Keratinocyte (primary cell): ENCODE results near the gene HSD17B13. TPM values are rescaled to one million over a fixed set of nuclear protein-coding genes. Genes with fewer than 3 reads are reported as not detected.

ENCODE experiments used
- DNase-seq: peaks from one replicate; pipeline ENCODE4 v3.0.0-alpha.2; 2011; ENCODE audit warnings: low read depth, missing footprints, low spot score
- FAIRE-seq: peaks from 2 replicates; lab custom pipeline; 2011; peaks lifted over from hg19 to GRCh38; lab: Jason Lieb, UNC
- H2AFZ ChIP-seq: 2 replicates; pipeline ENCODE4 v1.6.0; 2012; ENCODE audit warnings: low read length, control low read depth, inconsistent platforms; ENCODE audit not compliant: control insufficient read depth
- H3K27ac ChIP-seq: 2 replicates; pipeline ENCODE4 v1.5.1; 2011; ENCODE audit warnings: low read length; ENCODE audit not compliant: control insufficient read depth, insufficient read depth
- H3K27me3 ChIP-seq: 3 replicates; pipeline ENCODE4 v1.6.0; 2011; ENCODE audit warnings: low read length; ENCODE audit not compliant: control insufficient read depth, insufficient read depth; ENCODE audit errors: extremely low read depth
- H3K36me3 ChIP-seq, 2 experiments: 2 replicates in 1 of 2; 3 replicates in 1 of 2; pipeline ENCODE4 v1.5.1; 2011; ENCODE audit warnings: low read length in 2 of 2, mild to moderate bottlenecking in 1 of 2; ENCODE audit not compliant: control insufficient read depth in 2 of 2, insufficient read depth in 2 of 2; ENCODE audit errors: extremely low read depth in 1 of 2
- H3K4me1 ChIP-seq: 3 replicates; pipeline ENCODE4 v1.5.1; 2011; ENCODE audit warnings: low read length; ENCODE audit not compliant: control insufficient read depth, insufficient read depth; ENCODE audit errors: extremely low read depth
- H3K4me2 ChIP-seq: 3 replicates; pipeline ENCODE4 v1.6.0; 2011; ENCODE audit warnings: low read depth, low read length; ENCODE audit not compliant: control insufficient read depth, insufficient read depth; ENCODE audit errors: extremely low read depth
- H3K4me3 ChIP-seq, 3 experiments: fragments of 200-600 bp in 1 of 3; sonication (generic) in 1 of 3; 2 replicates in 2 of 3; 3 replicates in 1 of 3; pipeline ENCODE4 v1.5.1; 2011 to 2016; ENCODE audit warnings: low read length in 3 of 3, mild to moderate bottlenecking in 3 of 3, control low read depth in 2 of 3, inconsistent platforms in 1 of 3, low read depth in 1 of 3, mixed read lengths in 1 of 3, mixed run types in 1 of 3, moderate library complexity in 1 of 3; ENCODE audit not compliant: control insufficient read depth in 2 of 3, insufficient read depth in 2 of 3; ENCODE audit errors: extremely low read depth in 1 of 3
- H3K79me2 ChIP-seq: 2 replicates; pipeline ENCODE4 v1.6.0; 2012; ENCODE audit warnings: low read length; ENCODE audit not compliant: control insufficient read depth, insufficient read depth
- H3K9ac ChIP-seq: 3 replicates; pipeline ENCODE4 v1.6.0; 2011; ENCODE audit warnings: low read length; ENCODE audit not compliant: control insufficient read depth, insufficient read depth; ENCODE audit errors: extremely low read depth
- H3K9me1 ChIP-seq: 3 replicates; pipeline ENCODE4 v1.6.0; 2011; ENCODE audit warnings: low read length; ENCODE audit not compliant: control insufficient read depth, insufficient read depth; ENCODE audit errors: extremely low read depth
- H3K9me3 ChIP-seq: 2 replicates; pipeline ENCODE4 v1.5.1; 2012; ENCODE audit warnings: low read depth, low read length; ENCODE audit not compliant: control insufficient read depth
- H4K20me1 ChIP-seq: 3 replicates; pipeline ENCODE4 v1.6.0; 2011; ENCODE audit warnings: low read length; ENCODE audit not compliant: control insufficient read depth, insufficient read depth; ENCODE audit errors: extremely low read depth
- CTCF ChIP-seq, 3 experiments: IDR thresholded peaks in 1 of 3; conservative IDR thresholded peaks in 1 of 3; optimal IDR thresholded peaks in 1 of 3; 2 replicates in 2 of 3; 3 replicates in 1 of 3; pipeline versions ENCODE3 to v1.5.1; 2011; ENCODE audit warnings: low read length in 3 of 3, mild to moderate bottlenecking in 3 of 3, moderate library complexity in 2 of 3, control low read depth in 1 of 3, inconsistent platforms in 1 of 3; ENCODE audit not compliant: insufficient read depth in 2 of 3; ENCODE audit errors: extremely low read depth in 1 of 3
- EZH2 ChIP-seq: IDR thresholded peaks from one replicate; pipeline ENCODE4 v1.6.1; 2012; ENCODE audit warnings: inconsistent platforms, mild to moderate bottlenecking, low read length, moderate library complexity
- dilution Hi-C: fragments of 300-500 bp; cut with MboI; formaldehyde crosslinking; loops from one replicate; pipeline ENCODE4 v1.7.0; 2020; ENCODE audit warnings: low sequenced_read_pairs; ENCODE audit not compliant: extremely low pct_ligation_motif_present
- polyA plus RNA-seq, 5 experiments: library from polyadenylated mRNA; depleted of rRNA in 3 of 5; stranded (reverse) in 3 of 5; stranded (forward) in 1 of 5; unstranded in 1 of 5; fragments of >200 nt; gene quantifications; 1 replicate in 1 of 5; 2 replicates in 3 of 5; 3 replicates in 1 of 5; pipeline versions ENCODE4 v1.2.1 to v1.2.3, GENCODE V29; 2011 to 2012; ENCODE audit warnings: missing spikeins in 2 of 5, low read depth in 1 of 5, low replicate concordance in 1 of 5

HSD17B13 gene
- polyA plus RNA-seq, 1 donor (not counting 4 experiments of a cell fraction or from before 2014, with no cell fraction given): not detected

GRCh38 chr4:87363552-87363951, 40.9 kb upstream of the HSD17B13 start:
- FAIRE-seq: no peak
- H3K4me3 ChIP-seq: no peak overlapping the region
- no peaks in the 10 kb centered on the region for H3K4me1 ChIP-seq
- H3K9me3 ChIP-seq: no peaks in the 10 kb centered on the region
- no peak overlapping the region for H3K4me2 ChIP-seq
- no peaks in the 10 kb centered on the region for H4K20me1 ChIP-seq
- H3K27ac ChIP-seq: no peak overlapping the region
- no peak for TF ChIP-seq EZH2
- no peak for TF ChIP-seq CTCF (optimal IDR thresholded peaks at IDR 0.05 in 1 of 3, IDR thresholded peaks at IDR 0.05 in 1 of 3, conservative IDR thresholded peaks at IDR 0.05 in 1 of 3; ENCODE audit: extremely low read depth in 1 of 3, insufficient read depth in 2 of 3, low read length in 3 of 3)
- H3K27me3 ChIP-seq: no peaks in the 10 kb centered on the region
- H3K9me1 ChIP-seq: no peaks in the 10 kb centered on the region
- dilution Hi-C loops: no loop called here
- no peaks in the 10 kb centered on the region for H3K79me2 ChIP-seq
- no peak overlapping the region for H2AFZ ChIP-seq
- DNase-seq: no peak
- H3K9ac ChIP-seq: no peak overlapping the region
- no peaks in the 10 kb centered on the region for H3K36me3 ChIP-seq

- Histone ChIP-seq H3K9ac (no peak overlapping the region), H3K9me1 (no peaks in the 10 kb centered on the region), H2AFZ (no peak overlapping the region), H4K20me1 (no peaks in the 10 kb centered on the region), H3K36me3 (no peaks in the 10 kb centered on the region), H3K27ac (no peak overlapping the region), H3K27me3 (no peaks in the 10 kb centered on the region), H3K4me1 (no peaks in the 10 kb centered on the region), H3K4me3 (no peak overlapping the region), H3K9me3 (no peaks in the 10 kb centered on the region), H3K79me2 (no peaks in the 10 kb centered on the region), H3K4me2 (no peak overlapping the region)
- TF ChIP-seq EZH2 (no peak), CTCF (optimal IDR thresholded peaks at IDR 0.05 in 1 of 3, IDR thresholded peaks at IDR 0.05 in 1 of 3, conservative IDR thresholded peaks at IDR 0.05 in 1 of 3; ENCODE audit: extremely low read depth in 1 of 3, insufficient read depth in 2 of 3, low read length in 3 of 3) (no peak)
- dilution Hi-C loops: no loop called here
- DNase-seq: no peak
- no peak for FAIRE-seq
Observed at GRCh38 chr4:87360338-87360935, 37.8 kb upstream of the HSD17B13 start.
